ENCODE results near the gene WDR7.

WDR7 gene

GRCh38 chr18:57052759-57053158 is 401.6 kb downstream of the WDR7 start:
- DNase-seq, result no peak

GRCh38 chr18:57054891-57055290 is 403.7 kb downstream of the WDR7 start:
- no peak for DNase-seq

DNA sequence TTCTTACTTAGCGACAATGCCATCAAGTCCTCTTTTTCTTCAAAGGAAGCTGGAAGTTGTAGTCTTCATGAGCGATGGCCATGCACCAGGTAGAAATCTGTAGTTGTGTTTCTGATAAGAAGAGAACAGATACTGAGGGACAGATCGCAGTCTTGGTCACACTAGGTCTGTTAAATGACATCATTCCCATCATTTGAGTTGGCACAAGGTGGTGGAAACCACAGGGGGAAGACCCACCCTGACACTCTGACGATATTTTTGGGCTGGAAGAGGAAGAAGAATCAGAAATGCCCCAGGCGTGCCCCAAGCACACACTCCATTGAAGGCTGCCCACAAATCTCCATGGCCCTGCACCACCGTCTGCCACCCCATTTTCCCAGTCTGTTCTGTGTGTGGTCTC is 406.7 kb downstream of the WDR7 start:
- DNase-seq, result no peak

- DNase-seq, result no peak
Measured at GRCh38 chr18:57058734-57059133, 407.6 kb downstream of the WDR7 start.

DNA sequence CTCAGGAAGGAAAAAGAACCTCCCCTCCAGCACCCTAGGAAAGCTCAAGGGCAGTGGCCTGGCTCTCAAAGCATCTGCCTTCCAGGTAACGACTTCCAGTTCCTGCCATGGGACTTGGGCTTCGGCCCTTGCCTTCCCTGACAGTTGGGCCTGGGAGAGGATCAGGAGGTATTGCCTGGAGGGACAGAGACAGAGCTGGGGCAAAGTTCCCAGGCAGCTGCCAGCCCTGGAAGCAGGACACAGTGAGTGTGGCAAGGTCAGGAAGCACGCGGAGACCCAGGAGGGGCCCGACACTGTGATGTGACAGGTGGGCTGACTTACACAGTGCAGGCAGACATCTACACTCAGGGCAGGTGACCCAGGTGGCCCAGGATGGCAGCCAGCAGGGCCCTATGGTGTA is 408.2 kb downstream of the WDR7 start:
- DNase-seq, result no peak

- no peak for DNase-seq
Measured at GRCh38 chr18:57060814-57061213, 409.7 kb downstream of the WDR7 start.

DNA sequence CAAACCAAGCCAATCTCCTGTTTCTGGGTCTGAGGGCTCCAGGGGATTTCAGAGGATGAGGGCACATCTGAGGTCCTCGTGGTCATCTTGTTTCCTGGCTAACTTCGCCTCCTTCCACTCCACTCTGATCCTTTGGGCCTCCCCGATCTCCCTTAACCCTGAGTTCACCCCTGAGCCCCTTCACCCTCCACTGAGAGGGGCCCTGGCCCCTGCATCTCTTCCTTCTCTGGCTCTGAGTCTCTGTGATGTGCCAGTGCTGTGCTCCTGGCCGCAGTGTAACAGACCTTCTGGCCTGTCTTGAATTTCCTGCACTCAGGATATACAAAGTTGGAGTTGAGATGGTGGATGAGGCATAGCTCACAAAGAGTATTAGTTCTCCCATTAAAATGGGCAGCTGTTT is 411.0 kb downstream of the WDR7 start:
- no peak for DNase-seq

GRCh38 chr18:57062844-57063243 is 411.7 kb downstream of the WDR7 start:
- DNase-seq, result no peak

GRCh38 chr18:57063601-57064103 is 412.5 kb downstream of the WDR7 start:
- DNase-seq, result no peak

DNA sequence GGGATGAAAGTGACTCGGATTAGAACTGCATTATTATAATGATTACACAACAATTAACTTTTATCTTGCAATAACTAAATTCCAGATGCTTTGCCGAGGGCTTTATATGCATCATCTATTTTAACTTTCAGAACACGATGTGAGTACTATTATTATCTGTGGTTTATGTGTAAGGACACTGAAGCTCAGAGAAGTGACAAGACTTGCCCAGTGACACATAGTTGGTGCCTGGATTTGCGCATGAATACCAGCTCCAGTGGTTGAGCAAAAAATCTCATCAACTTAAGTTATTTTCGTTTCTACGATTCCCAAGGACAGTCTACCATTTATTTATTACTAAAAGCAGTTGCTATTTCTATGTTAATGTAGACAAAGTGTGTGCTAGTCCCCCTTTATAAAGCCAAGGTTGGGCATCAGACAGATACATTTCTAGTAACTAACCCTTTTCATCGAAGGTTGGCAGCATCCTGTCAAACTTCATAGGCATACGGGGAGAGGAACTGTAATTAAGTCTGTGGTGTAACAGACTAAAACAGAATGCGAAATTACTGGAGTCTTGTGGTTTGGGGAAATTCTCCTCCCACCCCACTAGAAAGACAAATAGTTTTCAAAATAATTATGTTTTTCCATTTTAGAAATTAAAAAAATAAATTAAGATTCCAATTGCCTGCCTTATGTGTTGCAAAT is 422.5 kb downstream of the WDR7 start:
- no peak for DNase-seq

- DNase-seq, result no peak
Measured at GRCh38 chr18:57075716-57076400, 424.7 kb downstream of the WDR7 start.

DNA sequence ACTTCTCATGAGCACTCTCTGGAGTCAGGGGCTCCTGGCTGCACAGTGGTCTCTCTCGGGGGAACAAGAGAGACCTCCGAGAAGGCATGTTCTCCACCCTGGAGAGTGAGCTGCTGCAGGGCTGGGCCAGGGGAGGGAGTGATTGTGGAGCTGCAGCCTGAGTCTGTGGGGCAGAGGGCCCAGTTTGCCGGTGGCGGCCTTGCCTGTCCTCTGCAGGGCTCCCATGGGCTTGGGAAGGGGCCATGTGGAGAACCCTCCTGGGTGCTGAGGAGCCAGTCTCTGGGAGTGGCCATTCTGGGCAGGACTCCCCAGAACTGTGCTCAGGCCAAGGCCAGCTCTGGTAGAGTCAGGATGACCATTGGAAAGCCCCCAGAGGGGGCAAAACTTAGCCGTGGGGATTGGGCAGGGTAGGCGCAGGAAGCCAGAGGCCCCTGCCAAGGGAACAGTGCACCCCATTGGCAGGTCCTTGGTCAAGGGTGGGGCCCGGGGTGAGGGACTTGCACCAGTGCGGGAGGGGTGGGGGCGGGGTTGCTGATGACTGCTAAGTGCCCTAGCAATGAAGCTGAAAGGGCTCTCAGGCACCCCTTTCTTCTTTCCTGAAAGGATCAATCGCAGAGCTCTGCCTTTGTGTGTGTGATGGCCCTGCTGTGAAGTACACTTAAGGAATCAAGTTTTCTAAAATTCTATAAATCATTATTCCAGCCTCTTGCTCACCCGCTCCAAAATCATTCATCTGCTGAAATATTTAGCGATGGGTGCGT is 426.0 kb downstream of the WDR7 start:
- DNase-seq, result no peak

- no peak for DNase-seq
Measured at GRCh38 chr18:57077786-57078552, 426.8 kb downstream of the WDR7 start.

GRCh38 chr18:57078614-57079013 is 427.5 kb downstream of the WDR7 start:
- no peak for DNase-seq

DNA sequence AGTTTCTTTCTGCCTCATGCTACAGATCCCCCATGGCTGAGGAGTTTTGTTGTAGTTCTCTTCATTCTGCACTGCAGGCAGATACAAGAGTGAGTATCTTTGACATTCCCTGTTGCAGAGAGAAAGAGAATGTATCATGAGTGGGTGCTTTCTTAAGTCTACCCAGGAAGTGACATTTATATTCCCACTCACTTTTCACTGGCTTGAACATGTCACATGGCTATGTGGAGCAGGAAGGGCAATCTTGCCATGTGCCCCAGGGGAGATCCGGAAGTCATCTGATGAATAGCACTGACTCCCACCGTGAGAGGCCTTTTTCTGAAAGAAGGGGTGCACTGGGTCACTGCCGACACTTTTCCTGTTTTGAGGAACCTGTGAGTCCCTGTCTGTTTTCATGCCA is 429.3 kb downstream of the WDR7 start:
- DNase-seq, result no peak

DNA sequence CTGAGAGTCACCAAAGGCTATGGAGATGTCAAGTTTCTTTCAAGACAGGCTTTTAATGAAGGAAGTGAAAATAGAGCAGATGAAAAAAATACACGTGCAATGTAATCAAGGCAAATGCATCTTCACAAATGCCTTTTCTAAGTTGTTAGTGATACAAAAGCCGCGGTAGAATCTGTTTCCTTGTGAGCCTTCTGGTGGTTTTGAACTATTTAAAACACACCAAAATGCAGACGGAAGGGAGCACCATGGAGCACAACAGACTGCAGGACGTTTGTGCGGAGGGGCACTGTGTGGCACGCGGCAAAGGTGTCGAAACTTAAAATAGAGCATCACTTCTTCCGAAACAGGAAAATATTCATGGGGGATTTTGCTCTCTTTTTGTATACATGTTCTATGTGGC is 430.7 kb downstream of the WDR7 start:
- DNase-seq, result no peak

DNA sequence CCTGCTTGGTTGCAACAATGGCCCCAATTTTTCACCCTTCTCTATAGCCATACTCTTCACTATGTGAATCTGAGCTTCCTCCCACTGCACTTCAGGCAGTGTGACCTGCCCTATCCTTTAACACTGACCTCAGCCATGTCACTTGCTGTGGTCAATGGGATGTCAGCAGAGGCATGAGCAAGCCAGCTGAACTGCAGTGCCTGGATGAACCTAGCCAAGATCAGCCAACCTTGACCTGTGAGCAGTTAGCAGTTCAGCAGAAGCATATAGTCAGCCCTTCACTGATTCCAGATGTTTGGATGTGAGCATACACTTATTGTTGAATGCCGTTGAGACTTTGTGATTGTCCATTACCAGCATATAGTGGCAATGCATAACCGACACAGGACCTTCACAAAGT is 432.3 kb downstream of the WDR7 start:
- DNase-seq, result no peak

- no peak for DNase-seq
Measured at GRCh38 chr18:57084331-57085271, 433.4 kb downstream of the WDR7 start.

DNA sequence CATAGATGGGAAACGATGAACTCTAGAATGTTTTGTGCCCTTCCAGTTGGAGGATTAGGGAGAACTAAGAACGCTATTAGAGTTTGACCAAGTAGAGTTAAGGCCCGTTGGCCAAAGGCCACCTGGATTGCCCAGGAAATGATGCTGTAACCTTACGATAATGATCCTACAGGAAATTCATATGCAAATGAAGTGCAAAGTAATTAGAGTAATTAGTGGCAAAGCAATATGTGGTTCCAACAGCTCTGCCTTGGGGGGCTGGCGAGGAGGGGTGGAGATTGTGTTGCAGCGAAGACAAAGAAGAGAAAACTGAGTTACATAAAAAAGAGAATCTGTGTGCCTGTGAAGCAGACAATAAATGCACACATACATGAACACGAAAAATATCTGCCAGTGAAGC is 434.2 kb downstream of the WDR7 start:
- no peak for DNase-seq

GRCh38 chr18:57086163-57086562 is 435.0 kb downstream of the WDR7 start:
- DNase-seq, result no peak
